ENCODE results near the gene CCDC88B.

Gene CCDC88B

GRCh38 chr11:64364911-64365310 is 24.9 kb downstream of the CCDC88B start:
- DNase-seq, result no peak

DNA sequence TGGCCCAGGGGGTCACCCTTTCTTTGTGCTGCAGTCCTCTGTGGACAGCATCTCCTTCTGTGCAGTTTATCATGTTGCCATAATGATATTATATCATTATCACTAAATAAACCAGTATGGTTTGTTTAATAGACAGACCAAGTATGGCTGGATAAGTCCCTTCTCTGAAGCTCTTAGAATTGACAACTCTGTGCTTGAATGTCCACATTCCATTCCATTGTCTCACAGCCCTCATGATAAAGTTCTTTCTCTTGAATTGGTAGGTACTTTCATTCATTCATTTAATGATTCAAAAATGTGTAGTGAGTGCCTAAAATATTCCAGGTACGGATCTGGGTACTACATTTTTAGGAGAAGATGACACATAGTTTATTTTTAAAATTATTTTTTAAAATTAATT is 26.7 kb downstream of the CCDC88B start:
- no peak for DNase-seq

- DNase-seq, result no peak
Measured at GRCh38 chr11:64367931-64368672, 28.1 kb downstream of the CCDC88B start.

- DNase-seq, result no peak
Measured at GRCh38 chr11:64368673-64369074, 28.7 kb downstream of the CCDC88B start.

DNA sequence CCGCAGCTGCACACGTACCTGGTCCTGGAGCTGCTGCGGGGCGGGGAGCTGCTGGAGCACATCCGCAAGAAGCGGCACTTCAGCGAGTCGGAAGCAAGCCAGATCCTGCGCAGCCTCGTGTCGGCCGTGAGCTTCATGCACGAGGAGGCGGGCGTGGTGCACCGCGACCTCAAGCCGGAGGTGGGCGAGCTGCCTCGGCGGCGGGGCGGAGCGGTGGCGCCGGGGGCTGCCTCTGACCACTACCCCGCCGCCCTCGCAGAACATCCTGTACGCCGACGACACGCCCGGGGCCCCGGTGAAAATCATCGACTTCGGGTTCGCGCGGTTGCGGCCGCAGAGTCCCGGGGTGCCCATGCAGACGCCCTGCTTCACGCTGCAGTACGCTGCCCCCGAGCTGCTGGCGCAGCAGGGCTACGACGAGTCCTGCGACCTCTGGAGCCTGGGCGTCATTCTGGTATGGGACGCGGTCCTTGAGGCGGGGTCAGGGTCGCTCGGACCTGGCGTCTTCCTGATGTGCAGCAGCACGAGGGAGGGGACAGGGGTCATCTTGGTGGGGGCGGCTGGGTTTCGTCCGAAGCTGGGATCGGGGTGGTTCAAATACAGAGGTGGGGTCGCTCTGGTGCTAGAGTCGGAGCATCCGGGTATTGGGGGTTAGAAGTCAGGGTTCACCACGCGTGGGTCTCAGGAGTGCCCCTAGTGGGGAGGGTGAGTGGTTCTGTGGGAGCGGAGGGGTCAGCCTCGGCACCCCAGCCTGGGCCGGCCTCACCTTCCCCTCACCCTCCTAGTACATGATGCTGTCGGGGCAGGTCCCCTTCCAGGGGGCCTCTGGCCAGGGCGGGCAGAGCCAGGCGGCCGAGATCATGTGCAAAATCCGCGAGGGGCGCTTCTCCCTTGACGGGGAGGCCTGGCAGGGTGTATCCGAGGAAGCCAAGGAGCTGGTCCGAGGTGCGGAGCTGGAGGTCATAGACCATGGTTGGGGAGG is 29.7 kb downstream of the CCDC88B start:
- no peak for DNase-seq

GRCh38 chr11:64371201-64371600 is 31.2 kb downstream of the CCDC88B start:
- DNase-seq, result no peak

GRCh38 chr11:64372021-64372420 is 32.0 kb downstream of the CCDC88B start:
- no peak for DNase-seq

DNA sequence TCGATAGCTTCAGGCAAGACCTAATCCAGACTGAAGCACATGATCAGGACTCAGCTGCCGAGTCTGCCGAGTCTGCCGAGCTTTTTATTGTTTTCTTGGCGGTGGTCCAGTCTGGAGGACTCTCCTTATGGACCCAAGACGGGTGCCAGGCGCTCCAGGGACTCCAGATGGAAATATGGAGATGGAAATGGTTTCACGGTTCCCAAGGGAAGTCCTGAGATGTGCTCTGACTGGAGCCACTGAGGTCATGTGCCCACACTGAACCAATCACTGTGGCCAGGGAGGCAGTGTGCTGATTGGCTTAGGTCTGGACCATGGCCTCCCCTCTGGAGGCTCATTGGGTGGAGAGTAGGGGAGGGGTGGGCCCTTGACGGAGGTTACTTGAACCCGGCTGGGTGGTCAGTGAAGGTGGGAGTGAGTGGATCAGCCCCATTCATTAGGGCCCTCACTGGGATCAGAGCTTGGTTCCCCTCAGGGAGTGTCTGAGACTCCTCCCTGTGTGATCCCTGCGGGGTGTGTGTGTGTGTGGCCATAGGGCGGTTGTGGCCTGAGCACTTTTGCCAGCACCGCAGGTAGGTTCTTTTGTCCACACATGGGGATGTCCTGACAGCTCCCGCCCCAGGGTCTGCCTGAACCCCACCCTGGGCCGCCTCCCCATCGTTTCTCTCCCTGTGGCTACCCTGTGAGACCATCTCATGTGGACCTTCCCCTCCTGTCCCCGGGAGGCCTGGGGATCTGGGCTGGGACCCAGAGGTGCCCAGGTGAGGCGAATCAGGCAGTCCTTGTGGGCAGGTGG is 33.0 kb downstream of the CCDC88B start:
- DNase-seq, result peak; percentile 98

- DNase-seq, result no peak
Measured at GRCh38 chr11:64373598-64373974, 33.6 kb downstream of the CCDC88B start.

GRCh38 chr11:64376071-64376470 is 36.1 kb downstream of the CCDC88B start:
- no peak for DNase-seq

- no peak for DNase-seq
Measured at GRCh38 chr11:64378335-64378880, 38.4 kb downstream of the CCDC88B start.

DNA sequence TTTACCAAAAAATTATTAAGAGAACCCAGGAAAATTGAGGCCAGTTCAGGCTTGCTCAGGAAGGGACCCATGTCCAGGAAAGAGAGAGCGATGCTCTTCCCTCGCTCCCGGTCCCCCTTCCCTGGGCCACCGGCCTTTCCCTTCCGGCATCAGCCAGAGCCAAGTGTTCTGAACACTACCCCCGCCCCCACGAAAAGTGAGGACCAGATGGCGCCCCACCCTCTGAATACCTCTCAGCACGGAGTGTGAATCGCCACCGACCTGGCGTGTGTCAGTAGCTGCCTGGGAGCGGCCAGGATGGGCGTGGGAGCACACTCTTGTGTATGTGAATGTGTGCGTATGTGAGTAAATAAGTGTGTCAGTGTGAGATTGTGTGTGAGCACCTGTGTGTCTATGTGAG is 39.2 kb downstream of the CCDC88B start:
- DNase-seq, result no peak

DNA sequence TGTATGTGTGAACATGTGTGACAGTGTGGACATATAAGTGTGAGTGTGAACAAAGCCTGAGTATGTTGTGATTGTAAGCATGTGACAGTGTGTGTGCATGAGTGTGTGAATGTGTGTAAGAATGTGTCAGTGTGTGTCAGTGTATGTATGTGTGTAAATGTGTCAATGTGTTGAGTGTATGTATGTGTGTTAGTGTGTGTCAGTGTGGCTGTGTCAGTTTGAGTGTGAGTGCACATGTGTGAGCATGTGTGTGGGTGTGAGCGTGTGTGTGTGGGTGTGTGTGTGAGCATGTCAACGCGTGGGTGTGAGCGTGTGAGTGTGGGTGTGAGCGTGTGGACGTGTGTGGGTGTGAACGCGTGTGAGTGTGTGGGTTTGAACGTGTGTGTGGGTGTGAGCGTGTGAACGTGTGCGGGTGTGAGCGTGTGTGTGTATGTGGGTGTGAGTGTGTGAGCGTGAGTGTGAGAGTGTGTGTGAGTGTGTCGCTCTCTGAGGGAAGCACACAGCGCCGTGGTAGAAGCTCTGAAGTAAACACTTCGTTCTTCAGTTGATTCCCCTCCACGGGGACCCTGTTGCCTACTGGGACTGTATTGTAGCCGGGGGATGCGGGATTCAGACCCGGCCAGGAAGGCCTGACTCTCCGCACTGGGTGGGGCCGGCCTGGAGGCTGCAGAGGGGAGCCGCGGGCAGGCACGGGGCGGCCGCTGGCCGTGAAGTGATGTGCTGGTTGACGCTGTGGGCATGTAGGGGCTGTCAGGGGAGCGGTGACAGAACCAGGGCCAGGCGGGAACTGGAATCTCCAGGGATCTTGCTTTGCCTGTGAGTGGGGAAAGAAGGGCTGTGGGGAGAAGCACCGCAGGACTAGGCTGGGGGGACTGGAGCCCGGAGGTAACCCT is 40.1 kb downstream of the CCDC88B start:
- no peak for DNase-seq

DNA sequence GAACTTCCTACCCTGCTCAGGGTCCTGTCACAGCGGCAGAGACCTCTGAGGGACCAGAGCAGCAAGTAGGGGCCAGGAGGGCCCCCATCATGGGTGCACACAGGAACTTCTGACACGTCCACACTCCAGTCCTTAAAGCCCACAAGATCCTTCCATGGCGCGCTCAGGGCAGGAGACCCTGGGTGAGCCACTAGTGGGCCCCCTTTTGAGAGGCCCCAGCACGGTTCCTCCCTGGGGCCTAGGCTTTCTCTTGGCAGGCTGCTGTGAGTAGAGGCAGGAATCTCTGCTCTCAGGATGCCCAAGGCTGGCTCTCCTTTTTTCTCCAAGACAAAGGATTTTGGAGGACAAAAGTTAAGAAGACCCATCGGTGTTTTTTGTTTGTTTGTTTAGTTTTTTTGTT is 41.3 kb downstream of the CCDC88B start:
- no peak for DNase-seq

DNA sequence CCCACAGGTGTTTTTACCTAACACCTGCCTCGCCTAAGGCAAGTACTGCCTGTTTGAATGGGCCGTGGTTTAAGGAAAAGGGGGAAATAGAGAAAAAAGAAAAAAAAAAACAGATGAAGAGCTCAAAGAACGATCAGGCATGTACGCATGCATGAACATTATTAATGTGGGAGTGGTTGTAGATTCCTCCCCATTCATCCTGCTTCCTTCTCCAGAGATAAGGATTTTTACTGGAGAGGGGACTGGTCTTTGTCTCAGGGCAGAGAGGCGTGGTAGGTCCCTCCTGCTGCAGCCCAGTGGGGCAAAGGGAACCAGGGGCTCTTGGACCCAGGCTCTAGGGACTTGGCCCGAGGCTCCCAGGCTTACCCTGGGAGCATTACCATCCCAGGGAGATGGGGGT is 42.0 kb downstream of the CCDC88B start:
- DNase-seq, result no peak

GRCh38 chr11:64382586-64382985 is 42.6 kb downstream of the CCDC88B start:
- no peak for DNase-seq

GRCh38 chr11:64383580-64383979 is 43.6 kb downstream of the CCDC88B start:
- no peak for DNase-seq

- DNase-seq, result no peak
Measured at GRCh38 chr11:64384028-64384737, 44.2 kb downstream of the CCDC88B start.

DNA sequence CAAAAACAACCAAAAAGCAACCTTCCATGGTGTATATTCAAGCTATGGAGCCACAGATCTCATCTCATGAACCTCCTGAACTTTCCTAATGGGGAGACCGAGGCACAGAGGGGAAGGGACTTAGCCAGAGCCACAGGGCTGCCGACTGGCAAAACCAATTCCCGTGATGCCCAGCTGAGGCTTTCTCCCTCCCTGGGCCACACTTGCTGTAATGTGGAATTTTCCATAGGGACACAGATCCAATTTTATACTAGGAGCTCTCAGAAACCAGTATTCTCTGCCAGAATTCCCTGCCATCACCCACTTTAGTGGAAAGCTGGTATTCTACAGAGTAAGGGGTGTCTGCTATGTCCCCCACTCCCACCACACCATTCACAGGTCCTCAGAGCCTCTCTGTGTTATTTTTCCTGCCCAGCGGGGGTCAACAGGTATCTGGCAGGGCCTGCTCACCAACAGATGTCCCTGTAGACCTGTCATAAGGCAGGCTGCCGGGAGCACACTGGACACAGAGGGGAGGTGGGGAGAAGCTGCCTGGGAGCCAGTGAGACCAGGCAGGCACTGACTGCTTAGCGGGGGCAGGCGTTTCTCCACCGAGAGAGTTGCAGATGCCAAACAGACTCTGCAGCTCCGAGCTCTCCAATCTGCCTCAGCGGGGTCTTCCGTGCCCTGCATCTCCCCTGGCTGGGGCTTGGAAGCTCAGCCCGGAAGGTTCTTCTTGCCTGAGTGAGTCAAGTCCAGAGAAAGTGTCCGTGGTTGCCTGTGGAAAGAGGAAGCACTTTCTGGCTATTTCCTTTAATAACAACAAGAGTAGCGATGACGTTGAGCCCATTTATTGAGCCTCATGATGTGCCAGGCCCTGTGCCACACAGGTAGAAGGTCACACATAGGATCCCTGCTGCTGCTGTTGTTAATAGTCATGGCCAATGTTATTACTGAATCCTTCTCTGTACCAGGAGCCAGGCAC is 45.3 kb downstream of the CCDC88B start:
- DNase-seq, result no peak
